Activated CD8-positive, alpha-beta T cell treated with anti-CD3 and anti-CD28 coated beads for 36 hours (primary cell): ENCODE results near the gene SIGLEC10. TPM values are rescaled to one million over a fixed set of nuclear protein-coding genes. Genes with fewer than 3 reads are reported as not detected.

Source experiments
- ATAC-seq: fragments of 200-7000 bp; cut with Tn5 transposase; one replicate; pipeline ENCODE4 v1.10.0; 2021; ENCODE audit warnings: mild to moderate bottlenecking, moderate library complexity
- CTCF ChIA-PET: fragments of 350-600 bp; sonication (Branson Sonifier 250); formaldehyde crosslinking; loops from one replicate; lab custom pipeline; 2021; ENCODE audit warnings: antibody characterized with exemption; lab: Charles Lee
- POLR2A ChIA-PET: fragments of 350-600 bp; sonication (Branson Sonifier 250); formaldehyde crosslinking; loops from one replicate; lab custom pipeline; 2021; ENCODE audit warnings: antibody characterized with exemption; lab: Charles Lee
- DNase-seq: peaks from one replicate; pipeline ENCODE4 v3.0.0-alpha.2; 2020
- H3K27ac Mint-ChIP-seq: one replicate; pipeline ENCODE4 v1.8.0; 2021; ENCODE audit warnings: mild to moderate bottlenecking, mixed read lengths
- H3K27me3 Mint-ChIP-seq: one replicate; pipeline ENCODE4 v1.8.0; 2021; ENCODE audit warnings: mixed read lengths
- H3K36me3 Mint-ChIP-seq: one replicate; pipeline ENCODE4 v1.8.0; 2021; ENCODE audit warnings: low read depth, mixed read lengths
- H3K4me1 Mint-ChIP-seq: one replicate; pipeline ENCODE4 v1.8.0; 2021; ENCODE audit warnings: low read depth, mixed read lengths
- H3K4me3 Mint-ChIP-seq: one replicate; pipeline ENCODE4 v1.8.0; 2021; ENCODE audit warnings: mild to moderate bottlenecking, moderate library complexity, mixed read lengths
- H3K9me3 Mint-ChIP-seq: one replicate; pipeline ENCODE4 v1.8.0; 2021; ENCODE audit warnings: mixed read lengths
- CTCF ChIP-seq: fragments of 200-600 bp; IDR thresholded peaks from one replicate; pipeline ENCODE4 v1.8.0; 2022; ENCODE audit warnings: antibody characterized with exemption, mild to moderate bottlenecking
- intact Hi-C: fragments of 100-400 bp; cut with micrococcal nuclease; formaldehyde crosslinking; loops from one replicate; pipeline ENCODE4 v1.10.0; 2022
- total RNA-seq, 2 experiments: library from RNA; stranded (reverse); gene quantifications; one replicate each; pipeline ENCODE4 v1.2.3, GENCODE V29; 2021

SIGLEC10 gene
- total RNA-seq, 2 experiments from 2014 or later: 0.32 TPM; not detected in 1

- no peak for ATAC-seq
- intact Hi-C loops: no loop called here
- no peaks in the 10 kb centered on the region for H3K27me3 Mint-ChIP-seq
Measured at GRCh38 chr19:51365211-51365964, 52.1 kb downstream of the SIGLEC10 start.

GRCh38 chr19:51364200-51365106 is 53.0 kb downstream of the SIGLEC10 start:
- H3K36me3 Mint-ChIP-seq: peaks cover 34% of the 10 kb centered on the region
- ChIA-PET POLR2A (interaction anchor here (1.2 to 1.4 kb wide), 3 partner anchors 18 to 30 kb away, joined by 3 to 4 read pairs (median 3); no protein-coding TSS in a partner anchor), CTCF (interaction anchor here (1.1 to 4.9 kb wide), 3 partner anchors 13 to 26 kb away, joined by 3 to 23 read pairs (median 7); no protein-coding TSS in a partner anchor)
- H3K27ac Mint-ChIP-seq: peak overlapping the region; percentile 70
- no peak for ATAC-seq
- TF ChIP-seq CTCF: no peak
- DNase-seq: no peak
- H3K9me3 Mint-ChIP-seq: no peaks in the 10 kb centered on the region
- no peaks in the 10 kb centered on the region for H3K27me3 Mint-ChIP-seq
- peaks cover 46% of the 10 kb centered on the region for H3K4me1 Mint-ChIP-seq
- peak overlapping the region; percentile 65 for H3K4me3 Mint-ChIP-seq
- intact Hi-C loops: no loop called here

More at GRCh38 chr19:51365211-51365964, 52.1 kb downstream of the SIGLEC10 start:
- no peak for TF ChIP-seq CTCF
- Mint-ChIP-seq H3K27ac (peak overlapping the region; percentile 98), H3K9me3 (no peaks in the 10 kb centered on the region), H3K36me3 (peaks cover 36% of the 10 kb centered on the region), H3K4me3 (peak overlapping the region; percentile 98), H3K4me1 (peaks cover 46% of the 10 kb centered on the region)
- peak; percentile 40 for DNase-seq
- ChIA-PET CTCF (interaction anchor here (0.7 to 4.9 kb wide), 9 partner anchors 11 to 33 kb away, joined by 3 to 23 read pairs (median 4); no protein-coding TSS in a partner anchor), POLR2A (interaction anchor here (0.7 to 1.7 kb wide), 6 partner anchors 11 to 42 kb away, joined by 3 to 6 read pairs (median 4); no protein-coding TSS in a partner anchor)

- Mint-ChIP-seq H3K27ac (no peak overlapping the region), H3K9me3 (no peaks in the 10 kb centered on the region), H3K27me3 (no peaks in the 10 kb centered on the region), H3K4me3 (no peak overlapping the region), H3K4me1 (peaks cover 48% of the 10 kb centered on the region), H3K36me3 (peaks cover 32% of the 10 kb centered on the region)
- intact Hi-C loops: no loop called here
- ChIA-PET CTCF (interaction anchor here (0.8 kb wide), 1 partner anchor 79 kb away, joined by 3 read pairs; no protein-coding TSS in a partner anchor), POLR2A (no interaction called here)
- DNase-seq: no peak
- ATAC-seq: no peak
- no peak for TF ChIP-seq CTCF
Measured at GRCh38 chr19:51361239-51361638, 56.2 kb downstream of the SIGLEC10 start.

Other genes starting within 250 kb of the SIGLEC10 start
- gene CD33, start 192.6 kb downstream of the SIGLEC10 start, total RNA-seq: under 1 TPM in 1 of 2 experiments, not detected in 1; 0.54 TPM
- not detected for gene SIGLECL1, start 166.6 kb downstream of the SIGLEC10 start, total RNA-seq
- gene IGLON5, start 106.0 kb downstream of the SIGLEC10 start, total RNA-seq: under 1 TPM; 0.16 to 0.23 TPM
- 1 to 10 TPM; 3.6 to 3.7 TPM for gene VSIG10L, start 75.5 kb downstream of the SIGLEC10 start, total RNA-seq
- gene ETFB, start 51.3 kb downstream of the SIGLEC10 start, total RNA-seq: 100 to 1,000 TPM; 151 to 162 TPM
- gene CLDND2, start 48.6 kb downstream of the SIGLEC10 start, total RNA-seq: 1 to 10 TPM; 5.0 to 5.4 TPM
- gene NKG7, start 45.0 kb downstream of the SIGLEC10 start, total RNA-seq: 100 to 1,000 TPM; 258 to 283 TPM
- gene LIM2, start 29.7 kb downstream of the SIGLEC10 start, total RNA-seq: 1 to 10 TPM; 1.4 to 2.6 TPM
- gene C19orf84, start 27.1 kb downstream of the SIGLEC10 start, total RNA-seq: not detected
- gene SIGLEC8, start 40.8 kb upstream of the SIGLEC10 start, total RNA-seq: not detected
- not detected for gene CEACAM18, start 60.9 kb upstream of the SIGLEC10 start, total RNA-seq
- gene SIGLEC12, start 84.2 kb upstream of the SIGLEC10 start, total RNA-seq: under 1 TPM; 0.34 to 0.43 TPM
- gene SIGLEC6, start 114.0 kb upstream of the SIGLEC10 start, total RNA-seq: not detected
- 1 to 10 TPM; 6.6 to 8.0 TPM for gene ZNF175, start 153.6 kb upstream of the SIGLEC10 start, total RNA-seq
- not detected for gene SIGLEC5, start 212.8 kb upstream of the SIGLEC10 start, total RNA-seq
- gene SIGLEC14, start 229.2 kb upstream of the SIGLEC10 start, total RNA-seq: not detected